HCT116 (cell line): ENCODE results near the gene CATSPERE. TPM values are rescaled to one million over a fixed set of nuclear protein-coding genes. Genes with fewer than 3 reads are reported as not detected.

Source experiments
- ATAC-seq: fragments of 200-7000 bp; cut with Tn5 transposase; 2 replicates; pipeline ENCODE4 v1.9.1; 2020; ENCODE audit warnings: mild to moderate bottlenecking, moderate library complexity
- BruUV-seq: library from RNA; stranded (reverse); fragments of 400-500 nt; replicated peaks from 2 replicates; lab custom pipeline; 2021; lab: Mats Ljungman, UMichigan
- CTCF ChIA-PET: fragments of 300-600 bp; sonication (Branson Sonifier 250); formaldehyde crosslinking; loops from one replicate; lab custom pipeline; 2021; ENCODE audit warnings: antibody characterized with exemption; lab: Charles Lee
- POLR2A ChIA-PET: fragments of 300-600, 350-600 bp; sonication (Branson Sonifier 250); formaldehyde crosslinking; loops from one replicate; lab custom pipeline; 2021; ENCODE audit warnings: antibody characterized with exemption; lab: Charles Lee
- RAD21 ChIA-PET, 2 experiments: fragments of 300-600 bp; sonication (Branson Sonifier 250); formaldehyde crosslinking; loops; one replicate each; lab custom pipeline; 2023; ENCODE audit warnings: low total read pairs in 2 of 2; ENCODE audit not compliant: uncharacterized antibody in 2 of 2, unreplicated experiment in 2 of 2, low non-redundant PET in 1 of 2; lab: Charles Lee
- DNase-seq: peaks from one replicate; pipeline ENCODE4 v3.0.0-alpha.2; 2010; ENCODE audit warnings: low read depth, low spot score
- H2AFZ ChIP-seq: fragments of 200-600 bp; shearing (Covaris generic), sonication (generic); 2 replicates; pipeline ENCODE4 v1.6.1; 2017; ENCODE audit warnings: low read depth, mixed run types, mixed read lengths, antibody characterized with exemption, low read length; ENCODE audit not compliant: poor library complexity, severe bottlenecking
- H3K27ac ChIP-seq: 2 replicates; pipeline ENCODE4 v1.5.1; 2012; ENCODE audit warnings: low read depth, low read length
- H3K27me3 ChIP-seq: fragments of 200-600 bp; sonication (generic); 2 replicates; pipeline ENCODE4 v1.6.1; 2016; ENCODE audit warnings: mixed run types, low read length, mixed read lengths; ENCODE audit not compliant: insufficient read depth
- H3K36me3 ChIP-seq, 2 experiments: fragments of 200-500 bp in 1 of 2; fragments of 200-600 bp in 1 of 2; sonication (Bioruptor generic) in 1 of 2; sonication (generic) in 1 of 2; 2 replicates each; pipeline versions ENCODE4 v1.5.1 to v1.6.1; 2014 to 2016; ENCODE audit warnings: low read length in 2 of 2, inconsistent platforms in 1 of 2, mixed read lengths in 1 of 2, mixed run types in 1 of 2; ENCODE audit not compliant: insufficient read depth in 2 of 2, control insufficient read depth in 1 of 2
- H3K4me1 ChIP-seq, 2 experiments: fragments of 200-600 bp in 1 of 2; sonication (generic) in 1 of 2; 2 replicates each; pipeline versions ENCODE4 v1.5.1 to v1.6.1; 2012 to 2017; ENCODE audit warnings: low read length in 2 of 2, inconsistent platforms in 1 of 2, mild to moderate bottlenecking in 1 of 2, mixed read lengths in 1 of 2, mixed run types in 1 of 2, moderate library complexity in 1 of 2; ENCODE audit not compliant: insufficient read depth in 2 of 2, control insufficient read depth in 1 of 2
- H3K4me2 ChIP-seq: fragments of 200-600 bp; sonication (generic); 2 replicates; pipeline ENCODE4 v1.6.1; 2017; ENCODE audit warnings: mixed run types, low read length, mixed read lengths
- H3K4me3 ChIP-seq, 2 experiments: fragments of 200-600 bp in 1 of 2; sonication (generic) in 1 of 2; replicated peaks in 1 of 2; 2 replicates each; pipeline ENCODE4 v1.5.1; 2011 to 2016; ENCODE audit warnings: low read length in 2 of 2, control low read depth in 1 of 2, low read depth in 1 of 2, mild to moderate bottlenecking in 1 of 2, mixed read lengths in 1 of 2, mixed run types in 1 of 2
- H3K79me2 ChIP-seq: fragments of 200-600 bp; sonication (generic); 2 replicates; pipeline ENCODE4 v1.6.1; 2017; ENCODE audit warnings: mild to moderate bottlenecking, mixed run types, low read length, moderate library complexity, mixed read lengths; ENCODE audit not compliant: insufficient read depth
- H3K9ac ChIP-seq: fragments of 200-600 bp; sonication (generic); 2 replicates; pipeline ENCODE4 v1.6.1; 2016; ENCODE audit warnings: low read length, mixed read lengths
- H3K9me2 ChIP-seq: fragments of 200-600 bp; sonication (generic), shearing (Covaris generic); 2 replicates; pipeline ENCODE4 v1.6.1; 2017; ENCODE audit warnings: mixed run types, mild to moderate bottlenecking, moderate library complexity; ENCODE audit not compliant: insufficient read depth
- H3K9me3 ChIP-seq, 2 experiments: fragments of 200-500 bp in 1 of 2; fragments of 200-600 bp in 1 of 2; sonication (Bioruptor generic) in 1 of 2; sonication (generic) in 1 of 2; 2 replicates each; pipeline ENCODE4 v1.6.1; 2014 to 2017; ENCODE audit warnings: low read length in 2 of 2, mixed read lengths in 2 of 2, inconsistent platforms in 1 of 2, low read depth in 1 of 2, mild to moderate bottlenecking in 1 of 2, mixed run types in 1 of 2, moderate library complexity in 1 of 2; ENCODE audit not compliant: control insufficient read depth in 1 of 2, insufficient read depth in 1 of 2
- H4K20me1 ChIP-seq: fragments of 200-600 bp; sonication (generic), shearing (Covaris generic); 2 replicates; pipeline ENCODE4 v1.6.1; 2017; ENCODE audit warnings: mixed run types, mild to moderate bottlenecking, moderate library complexity; ENCODE audit not compliant: insufficient read depth
- CBX3 ChIP-seq: IDR thresholded peaks from 2 replicates; pipeline ENCODE4 v1.6.1; 2012; ENCODE audit warnings: low read depth
- CEBPB ChIP-seq: IDR thresholded peaks from 2 replicates; pipeline ENCODE4 v1.6.1; 2012; ENCODE audit warnings: low read depth
- CTCF ChIP-seq, 3 experiments: fragments of 200-600 bp in 1 of 3; sonication (generic) in 1 of 3; IDR thresholded peaks in 2 of 3; conservative IDR thresholded peaks in 1 of 3; 2 replicates each; pipeline ENCODE4 v1.5.1; 2012 to 2017; ENCODE audit warnings: low read depth in 2 of 3, low read length in 2 of 3, antibody characterized with exemption in 1 of 3, borderline replicate concordance in 1 of 3, control low read depth in 1 of 3, mild to moderate bottlenecking in 1 of 3, mixed read lengths in 1 of 3, mixed run types in 1 of 3, moderate library complexity in 1 of 3; ENCODE audit not compliant: insufficient read depth in 1 of 3
- EGR1 ChIP-seq: IDR thresholded peaks from 2 replicates; pipeline ENCODE4 v1.6.1; 2012; ENCODE audit warnings: low read depth
- ELF1 ChIP-seq: IDR thresholded peaks from 2 replicates; pipeline ENCODE4 v1.6.1; 2012; ENCODE audit warnings: low read depth, borderline replicate concordance
- EZH2 ChIP-seq: fragments of 200-600 bp; sonication (generic); IDR thresholded peaks from 2 replicates; pipeline ENCODE4 v1.6.1; 2017; ENCODE audit warnings: antibody characterized with exemption, mixed run types
- EZH2phosphoT487 ChIP-seq: fragments of 200-600 bp; IDR thresholded peaks from 2 replicates; pipeline ENCODE4 v1.6.1; 2018; ENCODE audit warnings: antibody characterized with exemption, borderline replicate concordance
- FOSL1 ChIP-seq: IDR thresholded peaks from 2 replicates; pipeline ENCODE4 v1.6.1; 2012; ENCODE audit warnings: low read depth
- MAX ChIP-seq: IDR thresholded peaks from 2 replicates; pipeline ENCODE4 v1.6.1; 2012
- POLR2A ChIP-seq: IDR thresholded peaks from 2 replicates; pipeline ENCODE4 v1.7.0; 2011; ENCODE audit warnings: borderline replicate concordance; ENCODE audit not compliant: insufficient read depth, insufficient read length; ENCODE audit errors: extremely low read depth
- POLR2AphosphoS5 ChIP-seq: IDR thresholded peaks from 2 replicates; pipeline ENCODE4 v1.6.1; 2011; ENCODE audit warnings: mild to moderate bottlenecking, low read depth, low read length, moderate library complexity
- RAD21 ChIP-seq: IDR thresholded peaks from 2 replicates; pipeline ENCODE4 v1.6.1; 2012; ENCODE audit warnings: low read depth, mild to moderate bottlenecking
- SP1 ChIP-seq: IDR thresholded peaks from 2 replicates; pipeline ENCODE4 v1.6.1; 2012; ENCODE audit warnings: low read depth
- TCF7L2 ChIP-seq: IDR thresholded peaks from 2 replicates; pipeline ENCODE4 v1.7.0; 2011; ENCODE audit warnings: borderline replicate concordance, inconsistent platforms; ENCODE audit not compliant: insufficient read depth, insufficient read length; ENCODE audit errors: extremely low read depth
- YY1 ChIP-seq: IDR thresholded peaks from 2 replicates; pipeline ENCODE4 v1.6.1; 2011; ENCODE audit warnings: low read length, low read depth, moderate library complexity, mild to moderate bottlenecking; ENCODE audit not compliant: insufficient replicate concordance; ENCODE audit errors: extremely low read depth
- ZFX ChIP-seq: fragments of 450-650 bp; IDR thresholded peaks from 2 replicates; pipeline ENCODE4 v1.6.1; 2017
- ZNF274 ChIP-seq: fragments of 200-500 bp; sonication (Bioruptor generic); IDR thresholded peaks from 2 replicates; pipeline ENCODE4 v1.6.1; 2014; ENCODE audit warnings: mild to moderate bottlenecking, low read depth, low read length, inconsistent platforms
- intact Hi-C: fragments of 100-400 bp; cut with micrococcal nuclease; formaldehyde crosslinking; loops from 2 replicates; pipeline ENCODE4 v1.10.0; 2022
- total RNA-seq: library from RNA; stranded (reverse); gene quantifications from one replicate; pipeline ENCODE4 v1.2.1, GENCODE V29; 2021; ENCODE audit not compliant: unreplicated experiment
- TF ChIP-seq, protein P1 (sequence below): IDR thresholded peaks from 2 replicates; pipeline ENCODE4 v1.6.1; 2012; ENCODE audit warnings: low read depth
- TF ChIP-seq, protein P2 (sequence below): IDR thresholded peaks from 2 replicates; pipeline ENCODE4 v1.6.1; 2012

The CATSPERE gene
- total RNA-seq, 1 experiment from 2014 or later = 0.34 TPM

- no peaks in the 10 kb centered on the region for H3K9me2 ChIP-seq
- H4K20me1 ChIP-seq = no peaks in the 10 kb centered on the region; the same call in 1 of the 2 replicates
- H3K9me3 ChIP-seq = no peaks in the 10 kb centered on the region
- peak overlapping the region; percentile 87 for H2AFZ ChIP-seq
- H3K27me3 ChIP-seq = no peaks in the 10 kb centered on the region
- CTCF ChIA-PET = no interaction called here
- intact Hi-C loops = loop anchor here (2.0 to 10.0 kb wide), 2 partner anchors 201 to 343 kb away; partner anchors contain the start of gene DESI2
- DNase-seq (peak; percentile 98), ATAC-seq (peak; percentile 96)
- RAD21 ChIA-PET = no interaction called here
- H3K4me1 ChIP-seq = peaks cover 4 to 17% of the 10 kb centered on the region in 2 experiments; a peak in 3 of 4 replicates
- peaks cover 3 to 14% of the 10 kb centered on the region in 2 experiments; a peak in 2 of 4 replicates for H3K36me3 ChIP-seq
- H3K79me2 ChIP-seq = peaks cover 45% of the 10 kb centered on the region
- H3K27ac ChIP-seq = peak overlapping the region; percentile 56
- POLR2A ChIA-PET = no interaction called here
- H3K4me2 ChIP-seq = peak overlapping the region; percentile 86
- BruUV-seq = TSS peak; percentile 79
- H3K9ac ChIP-seq = peak overlapping the region; percentile 95
- peak overlapping the region; percentile 92 for H3K4me3 ChIP-seq
- TF ChIP-seq RAD21 (peak; percentile 57), POLR2AphosphoS5 (peak; percentile 74), EZH2 (no peak), YY1 (peak; percentile 86), CEBPB (no peak), CBX3 (peak; percentile 65; the same call in 1 of the 2 replicates), ELF1 (peak; percentile 84), MAX (peak; percentile 69), ZFX (no peak), EGR1 (no peak; the same call in 1 of the 2 replicates), ZNF274 (no peak), SP1 (peak; percentile 84), CTCF (IDR thresholded peaks at IDR 0.05 in 2 of 3, conservative IDR thresholded peaks at IDR 0.05 in 1 of 3; ENCODE audit: borderline replicate concordance in 1 of 3, insufficient read depth in 1 of 3, low read depth in 2 of 3, low read length in 2 of 3) (peak; percentile 24 to 43 (median 34); a peak in 5 of 6 replicates), TCF7L2 (no peak), POLR2A (no peak), EZH2phosphoT487 (no peak), FOSL1 (no peak)
- TF ChIP-seq, protein P1, sequence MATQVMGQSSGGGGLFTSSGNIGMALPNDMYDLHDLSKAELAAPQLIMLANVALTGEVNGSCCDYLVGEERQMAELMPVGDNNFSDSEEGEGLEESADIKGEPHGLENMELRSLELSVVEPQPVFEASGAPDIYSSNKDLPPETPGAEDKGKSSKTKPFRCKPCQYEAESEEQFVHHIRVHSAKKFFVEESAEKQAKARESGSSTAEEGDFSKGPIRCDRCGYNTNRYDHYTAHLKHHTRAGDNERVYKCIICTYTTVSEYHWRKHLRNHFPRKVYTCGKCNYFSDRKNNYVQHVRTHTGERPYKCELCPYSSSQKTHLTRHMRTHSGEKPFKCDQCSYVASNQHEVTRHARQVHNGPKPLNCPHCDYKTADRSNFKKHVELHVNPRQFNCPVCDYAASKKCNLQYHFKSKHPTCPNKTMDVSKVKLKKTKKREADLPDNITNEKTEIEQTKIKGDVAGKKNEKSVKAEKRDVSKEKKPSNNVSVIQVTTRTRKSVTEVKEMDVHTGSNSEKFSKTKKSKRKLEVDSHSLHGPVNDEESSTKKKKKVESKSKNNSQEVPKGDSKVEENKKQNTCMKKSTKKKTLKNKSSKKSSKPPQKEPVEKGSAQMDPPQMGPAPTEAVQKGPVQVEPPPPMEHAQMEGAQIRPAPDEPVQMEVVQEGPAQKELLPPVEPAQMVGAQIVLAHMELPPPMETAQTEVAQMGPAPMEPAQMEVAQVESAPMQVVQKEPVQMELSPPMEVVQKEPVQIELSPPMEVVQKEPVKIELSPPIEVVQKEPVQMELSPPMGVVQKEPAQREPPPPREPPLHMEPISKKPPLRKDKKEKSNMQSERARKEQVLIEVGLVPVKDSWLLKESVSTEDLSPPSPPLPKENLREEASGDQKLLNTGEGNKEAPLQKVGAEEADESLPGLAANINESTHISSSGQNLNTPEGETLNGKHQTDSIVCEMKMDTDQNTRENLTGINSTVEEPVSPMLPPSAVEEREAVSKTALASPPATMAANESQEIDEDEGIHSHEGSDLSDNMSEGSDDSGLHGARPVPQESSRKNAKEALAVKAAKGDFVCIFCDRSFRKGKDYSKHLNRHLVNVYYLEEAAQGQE = no peak
- TF ChIP-seq, protein P2, sequence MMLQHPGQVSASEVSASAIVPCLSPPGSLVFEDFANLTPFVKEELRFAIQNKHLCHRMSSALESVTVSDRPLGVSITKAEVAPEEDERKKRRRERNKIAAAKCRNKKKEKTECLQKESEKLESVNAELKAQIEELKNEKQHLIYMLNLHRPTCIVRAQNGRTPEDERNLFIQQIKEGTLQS = no peak
These were observed 8.9 kb upstream of the CATSPERE start for GRCh38 chr1:244451951-244452795.
